Mesothelial cell of epicardium (in vitro differentiated cells): Measurements from ENCODE around the gene CDK7. TPM values are rescaled to one million over a fixed set of nuclear protein-coding genes. Genes with fewer than 3 reads are reported as not detected.
A peak's percentile ranks its signal among the peaks of the same experiment; 100 is the strongest.
"Not testable (repeated sequence)": the region's sequence is repeated elsewhere in the genome, so short reads cannot be mapped to it uniquely, and the experiment has no call there.

Experiments used
- DNase-seq, 2 experiments: peaks; one replicate each; pipeline ENCODE4 v3.0.0; 2021; ENCODE audit warnings: low spot score in 2 of 2; ENCODE audit not compliant: unreplicated experiment in 2 of 2
- H3K27ac Mint-ChIP-seq: 2 replicates; pipeline ENCODE4 v1.8.0; 2021; ENCODE audit warnings: mixed read lengths
- H3K27me3 Mint-ChIP-seq: 2 replicates; pipeline ENCODE4 v1.8.0; 2021; ENCODE audit warnings: low read depth, mixed read lengths
- H3K36me3 Mint-ChIP-seq: 2 replicates; pipeline ENCODE4 v1.8.0; 2021; ENCODE audit warnings: mixed read lengths
- H3K4me1 Mint-ChIP-seq: 2 replicates; pipeline ENCODE4 v1.8.0; 2021; ENCODE audit warnings: mixed read lengths
- H3K4me3 Mint-ChIP-seq: 2 replicates; pipeline ENCODE4 v1.8.0; 2021; ENCODE audit warnings: mild to moderate bottlenecking, moderate library complexity, mixed read lengths
- H3K9me3 Mint-ChIP-seq: 2 replicates; pipeline ENCODE4 v1.8.0; 2021; ENCODE audit warnings: mixed read lengths
- CTCF ChIP-seq: fragments of 200-600 bp; sonication (generic); IDR thresholded peaks from one replicate; pipeline ENCODE4 v1.5.0; 2021; ENCODE audit warnings: antibody characterized with exemption; ENCODE audit not compliant: unreplicated experiment
- total RNA-seq: library from RNA; stranded (reverse); gene quantifications from 3 replicates; pipeline ENCODE4 v1.2.1, GENCODE V29; 2021

The CDK7 gene
- total RNA-seq, 1 donor from 2014 or later, result 25.1 TPM

- Mint-ChIP-seq H3K4me3 (no peak overlapping the region), H3K9me3 (peaks cover 11% of the 10 kb centered on the region), H3K4me1 (peaks cover 22% of the 10 kb centered on the region), H3K27me3 (no peaks in the 10 kb centered on the region), H3K36me3 (peaks cover 39% of the 10 kb centered on the region), H3K27ac (peak overlapping the region; percentile 30)
- no peak for TF ChIP-seq CTCF
- no peak for DNase-seq
These were observed 4.1 kb downstream of the CDK7 start for GRCh38 chr5:69238760-69239251.

DNA sequence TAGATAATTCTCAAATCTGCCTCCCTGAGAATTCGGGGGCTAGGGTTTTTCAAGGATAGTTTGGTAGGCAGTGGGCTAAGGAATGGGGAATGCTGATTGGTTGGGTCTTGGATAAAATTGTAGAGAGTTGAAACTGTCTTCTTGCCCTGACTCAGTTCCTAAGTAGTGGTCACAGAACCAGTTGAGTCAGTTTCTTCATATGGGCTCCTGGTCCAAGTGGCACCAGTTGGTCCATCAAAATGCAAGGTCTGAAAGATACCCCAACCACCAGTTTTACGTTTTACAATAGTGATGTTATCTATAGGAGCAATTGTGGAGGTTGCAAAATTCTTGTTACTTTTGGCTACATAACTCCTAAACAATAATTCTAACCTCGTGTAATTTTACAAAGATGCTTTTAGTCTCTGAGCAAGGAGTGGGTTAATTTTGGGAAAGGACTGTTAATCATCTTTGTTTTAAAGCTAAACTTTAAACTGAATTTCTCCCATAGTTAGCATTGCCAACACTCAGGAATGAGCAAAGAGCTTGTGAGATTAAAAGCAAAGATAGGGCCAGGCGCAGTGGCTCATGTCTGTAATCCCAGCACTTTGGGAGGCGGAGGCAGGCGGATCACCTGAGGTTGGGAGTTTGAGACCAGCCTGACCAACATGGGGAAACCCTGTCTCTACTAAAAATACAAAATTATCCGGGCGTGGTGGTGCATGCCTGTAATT, 7.7 kb downstream of the CDK7 start:
- no peak overlapping the region for H3K4me3 Mint-ChIP-seq
- H3K9me3 Mint-ChIP-seq, result peaks cover 33% of the 10 kb centered on the region
- DNase-seq, result no peak
- peaks cover 5% of the 10 kb centered on the region for H3K4me1 Mint-ChIP-seq
- H3K27ac Mint-ChIP-seq, result no peak overlapping the region
- H3K36me3 Mint-ChIP-seq, result peaks cover 64% of the 10 kb centered on the region
- TF ChIP-seq CTCF, result no peak
- no peaks in the 10 kb centered on the region for H3K27me3 Mint-ChIP-seq

DNA sequence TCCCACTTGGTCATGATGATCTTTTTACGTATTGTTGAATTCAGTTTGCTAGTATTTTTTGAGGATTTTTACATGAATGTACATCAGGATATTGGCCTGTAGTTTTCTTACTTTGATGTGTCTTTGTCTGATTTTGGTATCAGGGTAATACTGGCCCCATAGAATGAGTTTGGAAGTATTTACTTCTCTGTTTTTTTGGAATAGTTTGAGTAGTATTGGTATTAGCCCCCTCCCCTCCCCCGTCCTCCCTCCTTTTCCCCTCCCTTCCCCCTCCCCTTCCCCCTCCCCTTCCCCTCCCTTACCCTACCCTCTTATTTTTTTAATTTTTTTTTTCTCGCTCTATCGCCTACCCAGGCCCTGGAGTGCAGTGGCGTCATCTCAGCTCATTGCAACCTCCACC, 10.3 kb downstream of the CDK7 start:
- TF ChIP-seq CTCF, result no peak
- no peak overlapping the region for H3K27ac Mint-ChIP-seq
- H3K9me3 Mint-ChIP-seq, result peaks cover 47% of the 10 kb centered on the region
- peaks cover 69% of the 10 kb centered on the region for H3K36me3 Mint-ChIP-seq
- no peaks in the 10 kb centered on the region for H3K27me3 Mint-ChIP-seq
- no peak for DNase-seq
- no peak overlapping the region for H3K4me3 Mint-ChIP-seq
- no peaks in the 10 kb centered on the region for H3K4me1 Mint-ChIP-seq

GRCh38 chr5:69248019-69248418, 13.3 kb downstream of the CDK7 start:
- H3K4me1 Mint-ChIP-seq, result no peaks in the 10 kb centered on the region
- H3K4me3 Mint-ChIP-seq, result no peak overlapping the region
- no peak for DNase-seq
- peaks cover 50% of the 10 kb centered on the region for H3K36me3 Mint-ChIP-seq
- H3K9me3 Mint-ChIP-seq, result peaks cover 35% of the 10 kb centered on the region
- no peaks in the 10 kb centered on the region for H3K27me3 Mint-ChIP-seq
- no peak for TF ChIP-seq CTCF
- no peak overlapping the region for H3K27ac Mint-ChIP-seq

DNA sequence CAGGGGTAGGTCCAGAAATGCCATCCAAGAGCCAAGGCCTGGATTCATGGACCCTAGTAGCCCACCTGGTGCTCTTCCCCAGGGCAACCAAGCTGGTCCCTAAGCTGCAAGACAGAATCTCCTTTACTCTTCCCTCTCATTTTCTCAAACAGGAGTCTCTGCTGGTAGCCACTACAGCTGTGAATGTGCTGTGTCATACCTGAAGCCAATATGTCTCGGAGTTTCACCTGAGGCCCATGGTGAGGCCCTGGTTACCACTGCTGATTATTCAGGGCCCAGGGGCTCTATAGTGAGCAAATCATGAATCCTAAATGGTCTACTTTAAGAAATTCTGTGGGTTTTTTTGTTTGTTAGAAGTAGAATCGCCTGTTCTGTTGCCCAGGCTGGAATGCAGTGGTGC, 15.9 kb downstream of the CDK7 start:
- TF ChIP-seq CTCF, result no peak
- Mint-ChIP-seq H3K9me3 (peaks cover 28% of the 10 kb centered on the region), H3K27me3 (no peaks in the 10 kb centered on the region), H3K4me1 (no peaks in the 10 kb centered on the region), H3K4me3 (no peak overlapping the region), H3K36me3 (peaks cover 35% of the 10 kb centered on the region), H3K27ac (no peak overlapping the region)
- no peak for DNase-seq

- peak overlapping the region; percentile 6 for H3K27ac Mint-ChIP-seq
- H3K36me3 Mint-ChIP-seq, result peaks cover 20% of the 10 kb centered on the region
- H3K4me3 Mint-ChIP-seq, result no peak overlapping the region
These were observed 17.8 kb downstream of the CDK7 start for GRCh38 chr5:69252437-69252836.

GRCh38 chr5:69255940-69256339, 21.3 kb downstream of the CDK7 start:
- not testable (repeated sequence) for H3K27ac Mint-ChIP-seq, H3K36me3 Mint-ChIP-seq, H3K4me3 Mint-ChIP-seq, DNase-seq, H3K4me1 Mint-ChIP-seq, H3K9me3 Mint-ChIP-seq, H3K27me3 Mint-ChIP-seq

More at GRCh38 chr5:69252437-69252836, 17.8 kb downstream of the CDK7 start:
- DNase-seq, result no peak
- H3K27me3 Mint-ChIP-seq, result no peaks in the 10 kb centered on the region
- peaks cover 13% of the 10 kb centered on the region for H3K9me3 Mint-ChIP-seq
- TF ChIP-seq CTCF, result no peak
- H3K4me1 Mint-ChIP-seq, result no peaks in the 10 kb centered on the region
